ENCODE data around the gene GARS1.
"Not testable (repeated sequence)": the region's sequence is repeated elsewhere in the genome, so short reads cannot be mapped to it uniquely, and the experiment has no call there.

Gene GARS1, protein sequence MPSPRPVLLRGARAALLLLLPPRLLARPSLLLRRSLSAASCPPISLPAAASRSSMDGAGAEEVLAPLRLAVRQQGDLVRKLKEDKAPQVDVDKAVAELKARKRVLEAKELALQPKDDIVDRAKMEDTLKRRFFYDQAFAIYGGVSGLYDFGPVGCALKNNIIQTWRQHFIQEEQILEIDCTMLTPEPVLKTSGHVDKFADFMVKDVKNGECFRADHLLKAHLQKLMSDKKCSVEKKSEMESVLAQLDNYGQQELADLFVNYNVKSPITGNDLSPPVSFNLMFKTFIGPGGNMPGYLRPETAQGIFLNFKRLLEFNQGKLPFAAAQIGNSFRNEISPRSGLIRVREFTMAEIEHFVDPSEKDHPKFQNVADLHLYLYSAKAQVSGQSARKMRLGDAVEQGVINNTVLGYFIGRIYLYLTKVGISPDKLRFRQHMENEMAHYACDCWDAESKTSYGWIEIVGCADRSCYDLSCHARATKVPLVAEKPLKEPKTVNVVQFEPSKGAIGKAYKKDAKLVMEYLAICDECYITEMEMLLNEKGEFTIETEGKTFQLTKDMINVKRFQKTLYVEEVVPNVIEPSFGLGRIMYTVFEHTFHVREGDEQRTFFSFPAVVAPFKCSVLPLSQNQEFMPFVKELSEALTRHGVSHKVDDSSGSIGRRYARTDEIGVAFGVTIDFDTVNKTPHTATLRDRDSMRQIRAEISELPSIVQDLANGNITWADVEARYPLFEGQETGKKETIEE

DNA sequence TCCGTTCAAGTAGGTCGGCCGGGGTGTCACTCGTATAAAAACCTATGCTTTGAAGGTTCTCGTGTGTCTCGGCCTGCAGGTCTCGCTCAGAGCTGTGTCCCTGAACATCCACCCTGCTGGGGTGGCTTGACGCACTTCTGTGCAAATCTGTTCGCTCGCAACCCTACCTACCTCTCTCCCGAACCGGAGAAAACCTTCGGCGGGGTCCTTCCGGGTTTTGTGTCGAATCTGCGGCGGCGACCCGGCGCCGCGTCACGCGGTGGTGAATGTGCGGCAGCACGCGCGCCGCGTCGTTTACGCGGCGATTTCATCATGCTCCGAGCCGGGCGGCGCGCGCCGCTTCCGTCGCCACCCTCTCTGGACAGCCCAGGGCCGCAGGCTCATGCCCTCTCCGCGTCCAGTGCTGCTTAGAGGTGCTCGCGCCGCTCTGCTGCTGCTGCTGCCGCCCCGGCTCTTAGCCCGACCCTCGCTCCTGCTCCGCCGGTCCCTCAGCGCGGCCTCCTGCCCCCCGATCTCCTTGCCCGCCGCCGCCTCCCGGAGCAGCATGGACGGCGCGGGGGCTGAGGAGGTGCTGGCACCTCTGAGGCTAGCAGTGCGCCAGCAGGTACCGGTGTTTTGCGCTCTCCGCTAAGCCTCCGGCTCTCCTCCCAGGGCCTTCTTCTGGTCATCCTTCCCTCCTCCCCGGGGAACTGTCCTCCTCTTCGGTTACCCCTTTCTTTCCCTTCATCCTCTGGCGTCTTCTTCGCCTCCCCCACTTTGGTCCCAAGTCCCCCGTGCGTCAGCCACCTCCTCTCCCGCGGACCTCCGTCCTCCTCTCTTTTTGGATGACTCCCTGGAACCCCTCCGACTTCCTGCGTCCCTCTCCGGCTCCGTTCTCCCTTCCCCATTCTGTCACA, at the start of gene GARS1:
GARS1 (plus strand) TSS at position 339 of the 896 bp plus-strand sequence; CDS start at position 383, 44 bp downstream.
- DNase-seq (ENCODE audit: low spot score) (peak; percentile 76), FAIRE-seq (no peak)

DNA sequence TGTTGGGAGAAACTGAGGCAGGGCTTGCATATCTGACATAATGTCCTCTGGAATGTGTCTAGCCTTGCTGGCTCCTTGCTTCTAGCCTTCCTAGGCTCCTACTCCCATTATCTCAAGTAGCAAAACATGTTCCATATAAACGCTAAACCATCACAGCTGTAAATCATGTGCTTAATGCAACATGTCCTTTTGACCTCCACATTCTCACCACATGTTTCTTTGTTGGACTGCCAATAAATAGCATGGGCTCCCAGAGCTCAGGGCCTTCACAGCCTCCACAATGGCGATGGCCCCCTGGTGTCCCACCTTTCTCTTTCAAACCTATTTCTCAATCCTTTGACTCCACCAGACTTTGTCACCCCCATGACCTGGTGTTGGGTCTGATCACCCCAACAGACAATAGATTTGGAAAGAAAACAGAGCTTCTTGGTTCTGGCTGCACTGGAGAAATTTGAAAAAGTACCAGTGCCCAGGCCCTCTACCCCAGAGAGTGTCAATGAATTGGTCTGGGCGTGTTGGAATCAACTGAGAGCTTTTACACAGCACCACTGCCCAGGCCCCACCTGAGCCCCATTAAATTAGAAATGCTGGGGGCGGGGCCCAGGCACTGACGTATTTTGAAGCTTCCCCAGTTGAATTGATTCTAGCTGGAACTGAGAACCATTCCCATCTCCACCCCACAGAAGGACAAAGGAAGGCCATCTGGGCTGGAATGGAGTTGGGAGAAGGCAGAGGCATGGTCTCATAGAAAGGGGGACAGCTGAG, 48.7 kb upstream of the GARS1 start:
- DNase-seq (ENCODE audit: low spot score), result no peak
- FAIRE-seq, result no peak

DNA sequence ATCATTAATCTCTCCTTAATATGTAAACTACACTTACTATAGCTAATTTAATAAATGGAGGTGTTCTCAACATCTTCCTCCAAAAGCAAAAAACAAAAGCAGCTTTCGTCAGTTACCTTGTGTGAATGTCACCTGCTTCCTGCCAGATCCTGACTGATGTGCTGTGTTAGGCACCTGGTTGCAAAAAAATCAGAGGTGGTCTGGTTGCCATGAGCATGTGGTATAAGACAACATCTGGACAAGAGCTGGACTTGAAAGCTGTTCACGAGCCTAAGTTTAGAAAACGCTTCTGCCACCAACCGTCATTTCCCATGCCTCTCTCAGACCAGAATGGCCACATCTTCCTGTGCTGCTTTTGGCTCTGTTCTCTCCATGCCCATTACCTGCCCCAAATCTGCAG, 48.1 kb upstream of the GARS1 start:
- FAIRE-seq (no peak), DNase-seq (ENCODE audit: low spot score) (no peak)

DNA sequence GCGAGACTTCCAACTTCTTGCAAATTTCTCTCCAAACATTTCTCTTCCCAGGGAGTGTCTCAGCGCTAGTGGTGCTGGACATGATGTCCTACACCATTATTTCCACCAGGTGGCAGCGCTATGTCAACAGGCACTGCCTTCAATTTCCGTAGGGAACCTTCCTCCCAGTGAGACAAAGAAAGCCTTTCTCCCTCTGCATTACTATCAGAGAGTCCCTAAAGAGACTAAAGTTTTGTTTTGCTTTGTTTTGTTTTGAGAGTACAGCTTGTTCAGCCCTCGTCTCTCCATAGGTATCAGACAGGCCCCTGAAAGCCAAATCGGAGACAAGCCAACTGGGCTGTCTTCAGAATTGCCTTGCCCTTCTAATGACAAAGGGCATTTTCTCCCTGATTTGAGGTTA, 45.8 kb upstream of the GARS1 start:
- FAIRE-seq, result peak; percentile 54
- DNase-seq (ENCODE audit: low spot score), result peak; percentile 44

DNA sequence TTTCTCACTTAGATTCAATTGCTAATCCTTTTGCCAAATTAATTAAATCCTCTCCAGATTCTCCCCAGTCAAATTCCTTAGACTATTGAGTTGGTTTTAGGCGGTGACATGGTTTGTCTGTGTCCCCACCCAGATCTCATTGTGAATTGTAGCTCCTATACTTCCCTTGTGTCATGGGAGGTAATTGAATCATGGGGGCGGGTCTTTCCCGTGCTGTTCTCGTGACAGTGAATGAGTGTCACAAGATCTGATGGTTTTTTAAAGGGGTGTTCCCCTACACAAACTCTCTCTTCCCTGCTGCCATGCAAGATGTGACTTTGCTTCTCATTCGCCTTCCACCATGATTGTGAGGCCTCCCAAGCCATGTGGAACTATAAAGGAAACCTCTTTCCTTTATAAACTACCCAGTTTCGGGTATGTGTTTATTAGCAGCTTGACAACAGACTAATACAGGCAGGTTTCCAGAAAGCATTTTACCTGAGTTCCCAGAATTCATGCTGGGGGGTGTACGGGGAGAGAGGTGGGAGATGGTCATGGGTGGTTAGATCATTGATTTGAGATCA, 44.7 kb upstream of the GARS1 start:
- FAIRE-seq (no peak), DNase-seq (ENCODE audit: low spot score) (no peak)

DNA sequence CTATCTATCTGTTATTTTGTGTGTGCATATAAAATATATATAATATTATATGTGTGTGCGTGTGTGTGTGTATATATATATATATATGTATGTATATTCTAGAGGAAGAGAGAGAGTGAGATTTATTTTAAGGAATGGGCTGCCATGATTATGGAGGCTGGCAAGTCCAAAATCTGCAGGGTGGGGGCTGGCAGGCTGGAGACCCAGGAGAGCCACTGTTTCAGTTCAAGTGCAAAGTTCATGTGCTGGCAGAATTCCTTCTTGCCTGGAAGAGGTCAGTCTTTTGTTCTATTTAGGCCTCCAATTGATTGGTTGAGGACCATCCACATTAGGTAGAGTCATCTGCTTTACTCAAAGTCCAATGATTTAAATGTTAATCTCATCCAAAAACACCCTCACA, 42.3 kb upstream of the GARS1 start:
- no peak for FAIRE-seq
- DNase-seq (ENCODE audit: low spot score), result no peak

DNA sequence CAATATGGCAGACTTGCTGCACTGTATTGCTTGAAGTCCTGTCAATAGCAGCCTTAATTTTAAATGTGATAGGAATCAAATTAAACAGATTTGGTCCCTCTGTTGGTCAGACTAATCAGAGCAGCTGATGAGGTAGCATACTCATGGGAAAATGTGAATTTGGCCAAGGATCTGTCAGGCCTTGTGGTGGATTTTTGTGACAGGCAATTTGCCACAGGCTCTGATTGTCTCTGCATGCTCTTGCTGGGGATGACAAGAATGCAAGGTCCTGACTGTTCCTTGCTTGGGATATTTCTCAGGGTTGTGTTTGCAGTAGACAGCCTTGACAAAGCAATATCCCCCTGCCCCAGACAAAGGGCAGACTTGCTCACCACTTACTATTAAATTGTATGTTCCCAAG, 41.5 kb upstream of the GARS1 start:
- no peak for FAIRE-seq
- no peak for DNase-seq (ENCODE audit: low spot score)

DNA sequence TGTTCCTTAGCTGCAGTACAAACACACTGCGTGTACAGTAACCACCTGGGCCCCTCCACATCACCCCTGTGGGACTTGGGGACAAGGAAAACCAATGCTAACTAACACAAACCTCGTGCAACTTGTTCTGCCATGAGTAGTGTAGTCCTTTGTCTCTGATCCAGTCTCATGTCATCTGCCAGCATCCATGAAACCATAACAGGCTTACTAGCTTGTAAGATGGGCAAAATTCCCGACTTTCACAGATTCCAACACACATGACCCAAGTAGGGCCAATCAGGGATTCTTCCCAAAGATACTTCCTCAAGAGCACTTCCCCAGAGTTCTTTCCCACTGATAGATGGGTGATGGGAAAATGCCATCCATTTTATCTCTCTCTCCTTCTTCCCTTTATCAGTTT, 41.1 kb upstream of the GARS1 start:
- FAIRE-seq, result no peak
- no peak for DNase-seq (ENCODE audit: low spot score)

DNA sequence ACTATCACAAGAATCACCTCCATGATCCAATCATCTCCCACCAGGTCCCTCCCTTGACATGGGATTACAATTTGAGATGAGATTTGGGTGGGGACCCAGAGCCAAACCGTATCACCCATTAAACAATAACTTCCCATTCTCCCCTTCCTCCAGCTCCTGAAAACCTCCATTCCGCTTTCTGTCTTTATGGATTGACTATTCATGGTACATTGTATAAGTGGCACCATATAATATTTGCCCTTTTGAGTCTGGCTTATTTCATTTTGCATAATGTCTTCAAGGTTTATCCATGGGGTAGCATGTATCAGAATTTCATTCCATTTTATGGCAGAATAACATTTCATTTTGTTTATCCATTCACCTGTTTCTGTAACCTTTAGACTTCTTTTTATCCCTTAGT, 39.2 kb upstream of the GARS1 start:
- DNase-seq (ENCODE audit: low spot score) (no peak), FAIRE-seq (no peak)

DNA sequence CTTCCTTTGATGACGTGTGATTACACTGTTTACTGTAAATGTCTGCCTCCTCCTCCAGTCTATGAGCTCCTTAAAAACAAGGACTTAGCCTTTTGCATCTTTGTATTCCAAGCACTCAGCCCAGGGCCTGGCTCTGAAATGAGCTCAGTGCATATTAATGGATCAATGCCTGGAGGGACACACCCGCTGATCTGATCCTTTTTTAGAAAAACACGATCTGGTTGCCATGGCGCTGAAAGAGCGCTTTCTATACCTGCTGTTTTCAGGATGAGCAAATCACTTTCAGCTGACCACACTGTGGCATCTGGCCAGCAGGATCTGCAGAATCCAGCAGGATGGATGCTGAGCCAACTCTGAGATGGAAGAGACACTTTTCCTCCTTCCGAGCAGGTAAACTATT, 37.8 kb upstream of the GARS1 start:
- DNase-seq (ENCODE audit: low spot score) (no peak), FAIRE-seq (no peak)

DNA sequence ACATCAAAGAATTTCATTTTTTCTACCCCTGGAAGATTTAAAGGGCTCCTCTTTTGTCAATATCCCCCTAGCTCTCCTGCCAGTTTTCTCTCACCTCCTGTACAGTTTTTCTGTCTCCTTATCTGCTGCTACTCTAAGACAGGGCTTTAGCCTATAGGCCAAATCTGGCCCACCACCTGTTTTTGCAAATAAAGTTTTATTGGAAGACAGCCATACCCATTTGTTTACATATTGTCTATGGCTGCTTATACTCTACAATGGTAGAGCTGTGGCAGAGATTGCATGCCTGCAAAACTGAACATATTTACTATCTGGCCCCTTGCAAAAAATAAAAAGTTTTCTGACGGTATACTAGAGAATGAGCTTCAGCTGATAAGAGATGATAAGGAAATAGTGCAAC, 37.4 kb upstream of the GARS1 start:
- DNase-seq (ENCODE audit: low spot score) (no peak), FAIRE-seq (no peak)

DNA sequence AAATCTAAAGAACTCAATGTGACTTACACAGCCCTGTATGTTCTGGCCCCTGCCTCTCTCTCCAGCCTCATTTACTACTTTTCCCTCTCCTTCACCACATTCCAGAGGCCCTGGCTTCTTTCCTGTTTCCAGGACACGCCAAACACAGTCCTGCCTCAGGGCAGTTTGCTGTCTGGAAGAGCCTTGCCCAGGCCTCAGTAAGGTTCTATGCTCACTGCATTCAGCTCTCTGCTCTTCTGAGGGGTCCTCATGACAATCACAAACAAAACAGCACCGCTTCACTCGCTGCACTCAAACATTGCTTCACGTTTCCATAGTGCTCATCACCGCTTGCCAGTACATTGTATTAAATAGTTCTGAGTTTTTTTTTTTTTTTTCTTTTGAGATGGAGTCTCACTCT, 35.1 kb upstream of the GARS1 start:
- no peak for DNase-seq (ENCODE audit: low spot score)
- FAIRE-seq, result no peak

DNA sequence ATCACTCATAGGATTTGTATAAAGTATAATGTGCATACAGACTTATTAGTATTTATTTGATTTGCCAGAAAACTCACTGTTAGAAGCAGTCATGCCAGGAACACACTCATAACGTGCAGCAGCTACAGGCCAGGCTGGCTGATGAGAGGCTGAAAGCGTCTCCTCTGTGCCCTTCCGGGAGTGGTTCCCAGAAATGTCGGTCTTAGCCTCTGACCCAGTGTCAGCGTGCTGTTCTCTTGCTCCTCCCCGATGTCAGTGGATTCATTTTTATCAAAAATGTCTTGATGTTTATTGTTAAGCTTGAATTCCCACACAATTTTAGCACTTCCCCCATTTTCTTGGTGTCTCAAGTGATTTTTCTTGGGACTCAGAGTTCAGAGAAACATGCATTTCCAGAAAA, 33.3 kb upstream of the GARS1 start:
- FAIRE-seq, result no peak
- no peak for DNase-seq (ENCODE audit: low spot score)

DNA sequence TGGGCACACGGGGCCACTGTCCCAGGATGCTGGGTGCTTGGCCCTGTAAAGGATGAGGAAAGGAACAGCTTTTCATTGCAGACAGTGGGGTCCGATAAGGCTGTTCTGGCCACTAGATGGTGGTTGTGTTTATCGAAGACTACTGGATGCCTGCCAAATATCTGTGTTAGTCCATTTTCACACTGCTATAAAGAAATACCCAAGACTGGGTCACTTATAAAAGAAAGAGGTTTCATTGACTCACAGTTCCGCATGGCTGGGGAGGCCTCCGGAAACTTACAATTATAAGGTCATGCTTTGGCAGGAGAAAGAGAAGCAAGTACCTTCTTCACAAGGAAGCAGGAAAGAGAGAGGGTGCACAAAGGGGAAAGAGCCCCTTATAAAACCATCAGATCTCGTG, 32.2 kb upstream of the GARS1 start:
- FAIRE-seq (peak; percentile 66), DNase-seq (ENCODE audit: low spot score) (peak; percentile 42)

DNA sequence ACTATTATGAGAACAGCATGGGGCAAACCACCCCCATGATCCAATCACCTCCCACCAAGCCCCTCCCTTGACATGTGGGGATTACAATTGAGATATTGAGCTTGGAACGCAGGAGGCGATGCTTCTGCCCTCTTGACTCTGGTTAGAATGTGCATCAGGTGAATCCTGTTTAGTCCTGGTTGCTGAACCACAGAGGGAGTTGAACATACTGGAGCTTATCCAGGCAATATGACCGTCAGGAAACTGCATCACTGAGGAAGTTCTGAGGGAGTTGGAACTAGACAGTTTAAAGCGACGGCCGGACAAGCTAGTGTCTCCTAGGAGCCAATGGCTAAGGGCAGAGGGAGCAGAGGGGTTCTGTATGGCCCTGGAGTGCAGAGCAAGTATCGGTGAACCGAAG, 31.8 kb upstream of the GARS1 start:
- FAIRE-seq (no peak), DNase-seq (ENCODE audit: low spot score) (no peak)

DNA sequence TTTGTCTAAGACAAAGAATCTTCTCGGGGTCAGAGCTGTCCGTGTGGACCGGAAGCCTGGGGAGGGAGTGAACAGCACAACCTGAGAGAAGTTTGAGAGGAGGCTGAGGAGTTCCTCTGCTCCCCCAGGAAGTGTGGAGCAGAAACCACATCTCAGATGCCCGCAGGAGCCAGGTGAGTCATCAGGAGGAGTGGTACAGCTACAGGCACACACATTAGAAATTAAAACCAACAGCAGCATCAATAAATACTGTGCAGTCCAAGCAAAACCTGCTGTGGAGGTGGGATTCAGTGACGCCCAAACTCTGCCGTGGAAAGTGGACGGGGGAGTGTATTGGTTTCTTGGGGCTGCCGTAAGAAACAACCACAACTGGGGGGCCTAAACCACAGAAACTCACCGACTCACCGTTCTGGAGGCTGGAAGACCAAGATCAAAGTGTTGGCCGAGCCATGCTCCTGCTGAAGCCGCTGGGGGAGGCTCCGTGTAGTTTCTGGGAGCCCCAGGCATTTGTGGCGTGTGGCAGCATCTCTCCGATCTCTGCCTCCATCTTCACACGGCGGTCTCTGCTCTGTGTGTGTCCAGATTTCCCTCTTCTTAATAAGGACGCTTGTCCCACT, 31.2 kb upstream of the GARS1 start:
- FAIRE-seq, result peak; percentile 35

DNA sequence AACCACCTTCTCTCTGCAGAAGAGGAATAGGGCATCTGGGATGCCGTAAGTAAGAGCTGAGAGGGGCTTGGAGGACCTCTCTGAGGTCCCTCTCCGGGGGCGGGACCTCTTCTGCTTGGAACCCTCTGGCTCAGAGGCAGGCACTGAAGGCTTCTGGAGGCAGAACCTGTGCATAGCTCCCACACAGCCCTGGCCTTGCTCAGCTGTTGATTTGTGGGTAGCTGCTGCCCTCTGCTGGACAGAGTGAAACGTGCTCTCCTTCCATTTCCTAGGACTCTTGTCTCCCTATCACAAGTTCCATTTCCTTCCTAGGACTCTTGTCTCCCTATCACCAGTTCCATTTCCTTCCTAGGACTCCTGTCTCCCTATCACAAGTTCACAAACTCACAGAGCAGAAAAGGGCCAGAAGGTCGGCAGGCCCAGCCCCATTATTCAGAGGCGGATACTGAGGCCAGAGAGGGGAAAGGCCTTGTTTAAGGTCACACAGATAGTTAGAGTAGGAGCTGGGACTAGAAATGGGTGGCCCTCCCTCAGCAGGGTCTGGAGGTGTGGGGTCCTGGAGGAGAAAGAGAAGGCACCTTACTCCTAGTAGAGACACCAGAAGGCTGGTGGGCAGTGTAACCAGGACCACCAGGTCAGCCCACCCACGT, 30.3 kb upstream of the GARS1 start:
- DNase-seq (ENCODE audit: low spot score) (peak; percentile 69), FAIRE-seq (peak; percentile 15)

More for the DNA sequence above, 31.2 kb upstream of the GARS1 start:
- peak; percentile 67 for DNase-seq (ENCODE audit: low spot score)

DNA sequence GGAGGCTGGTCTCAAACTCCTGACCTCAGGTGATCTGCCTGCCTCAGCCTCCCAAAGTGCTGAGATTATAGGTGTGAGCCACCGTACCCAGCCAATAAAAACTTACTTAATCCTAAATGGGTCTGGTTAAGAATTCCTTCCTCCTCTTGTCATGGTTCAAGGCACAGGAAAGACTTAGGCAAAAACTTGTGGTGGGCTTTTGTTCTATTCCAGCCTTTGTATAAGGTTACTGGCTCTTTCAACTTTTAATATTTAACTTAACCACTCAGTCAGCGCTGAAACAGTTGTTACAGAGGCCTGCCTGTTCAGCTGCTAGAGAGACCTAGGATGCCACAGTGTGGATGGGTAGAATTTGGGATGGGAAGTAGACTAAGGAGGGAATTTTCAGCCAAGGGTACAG, 28.1 kb upstream of the GARS1 start:
- FAIRE-seq, result peak; percentile 81
- DNase-seq (ENCODE audit: low spot score), result peak; percentile 30

DNA sequence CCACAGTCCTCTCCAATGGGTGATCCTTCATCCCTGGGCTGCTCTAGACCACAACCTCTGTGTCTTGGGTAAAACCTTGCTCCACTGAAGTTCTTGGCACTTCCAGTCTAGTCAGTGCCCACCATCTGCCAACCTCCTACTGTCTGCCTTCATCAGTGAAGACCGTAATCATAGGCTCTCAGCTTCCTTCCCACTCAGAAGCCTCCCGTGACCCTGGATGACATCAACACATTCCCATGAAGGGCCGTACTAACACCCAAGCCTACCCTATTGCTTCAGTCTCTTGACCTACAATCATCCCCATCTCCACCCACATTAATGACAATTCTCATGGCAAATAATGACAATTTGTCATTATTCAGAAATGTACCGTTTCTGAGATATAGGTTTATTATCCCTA, 27.6 kb upstream of the GARS1 start:
- FAIRE-seq (no peak), DNase-seq (ENCODE audit: low spot score) (no peak)

DNA sequence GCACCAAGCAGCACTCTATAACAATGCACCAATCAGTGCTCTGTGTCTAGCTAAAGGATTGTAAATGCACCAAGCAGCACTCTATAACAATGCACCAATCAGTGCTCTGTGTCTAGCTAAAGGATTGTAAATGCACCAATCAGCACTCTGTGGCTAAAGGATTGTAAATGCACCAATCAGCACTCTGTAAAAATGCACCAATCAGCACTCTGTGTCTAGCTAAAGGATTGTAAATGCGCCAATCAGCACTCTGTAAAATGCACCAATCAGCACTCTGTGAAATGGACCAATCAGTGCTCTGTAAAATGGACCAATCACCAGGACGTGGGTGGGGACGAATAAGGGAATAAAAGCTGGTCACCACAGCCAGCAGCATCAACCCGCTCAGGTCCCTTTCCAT, 24.4 kb upstream of the GARS1 start:
- not testable (repeated sequence) for FAIRE-seq

More for the DNA sequence above, 24.4 kb upstream of the GARS1 start:
- not testable (repeated sequence) for DNase-seq (ENCODE audit: low spot score)

All from RCC 7860 (cell line).